H1 (cell line): ENCODE results near the gene SLC35F3. TPM values are rescaled to one million over a fixed set of nuclear protein-coding genes. Genes with fewer than 3 reads are reported as not detected.

Experiments used
- CTCF ChIA-PET: fragments of 300-600 bp; sonication (Branson Sonifier 250); formaldehyde crosslinking; loops from one replicate; lab custom pipeline; 2021; ENCODE audit not compliant: partially characterized antibody; lab: Charles Lee
- POLR2A ChIA-PET: fragments of 300-600 bp; sonication (Branson Sonifier 250); formaldehyde crosslinking; loops from one replicate; lab custom pipeline; 2021; ENCODE audit warnings: inconsistent platforms; ENCODE audit not compliant: partially characterized antibody; lab: Charles Lee
- DNase-seq, 2 experiments: peaks; one replicate each; pipeline versions ENCODE4 v3.0.0 to v3.0.0-alpha.2; 2010 to 2022; ENCODE audit warnings: low spot score in 2 of 2, low read depth in 1 of 2, mixed read lengths in 1 of 2
- FAIRE-seq: peaks from 2 replicates; lab custom pipeline; 2011; peaks lifted over from hg19 to GRCh38; lab: Jason Lieb, UNC
- H2AFZ ChIP-seq: 2 replicates; pipeline ENCODE4 v1.8.1; 2012; ENCODE audit warnings: low read length, inconsistent platforms
- H2AK5ac ChIP-seq: 2 replicates; pipeline ENCODE4 v1.6.1; 2013; ENCODE audit warnings: low read depth, low read length
- H2BK120ac ChIP-seq: replicated peaks from 2 replicates; pipeline ENCODE3; 2013; ENCODE audit warnings: low read depth, low read length, inconsistent platforms
- H2BK12ac ChIP-seq: 2 replicates; pipeline ENCODE4 v1.6.1; 2013; ENCODE audit warnings: low read depth, low read length
- H2BK15ac ChIP-seq: 2 replicates; pipeline ENCODE4 v1.6.1; 2013; ENCODE audit warnings: low read length
- H2BK20ac ChIP-seq: 2 replicates; pipeline ENCODE4 v1.6.1; 2013; ENCODE audit warnings: low read length
- H2BK5ac ChIP-seq: 2 replicates; pipeline ENCODE4 v1.6.1; 2013; ENCODE audit warnings: low read depth, low read length
- H3K14ac ChIP-seq: 2 replicates; pipeline ENCODE4 v1.6.1; 2013; ENCODE audit warnings: inconsistent platforms; ENCODE audit not compliant: insufficient read length
- H3K18ac ChIP-seq: 2 replicates; pipeline ENCODE4 v1.6.1; 2013; ENCODE audit warnings: low read length; ENCODE audit errors: extremely low read depth
- H3K23ac ChIP-seq: 2 replicates; pipeline ENCODE4 v1.6.1; 2013; ENCODE audit warnings: inconsistent platforms; ENCODE audit not compliant: insufficient read length
- H3K23me2 ChIP-seq: 2 replicates; pipeline ENCODE4 v1.6.1; 2013; ENCODE audit warnings: low read depth, low read length
- H3K27ac ChIP-seq: 2 replicates; pipeline ENCODE4 v1.6.1; 2011; ENCODE audit warnings: low read depth, low read length, inconsistent platforms
- H3K27me3 ChIP-seq, 4 experiments: replicated peaks in 1 of 4; 1 replicate in 1 of 4; 2 replicates in 3 of 4; pipeline versions ENCODE4 v1.6.1 to v1.8.1; 2011 to 2013; ENCODE audit warnings: low read length in 3 of 4, mild to moderate bottlenecking in 3 of 4, inconsistent platforms in 2 of 4, mixed read lengths in 2 of 4, moderate library complexity in 1 of 4; ENCODE audit not compliant: control insufficient read depth in 3 of 4, insufficient read depth in 3 of 4; ENCODE audit errors: extremely low read depth in 1 of 4
- H3K36me3 ChIP-seq, 4 experiments: 2 replicates each; pipeline versions ENCODE4 v1.6.1 to v1.8.1; 2011 to 2013; ENCODE audit warnings: mild to moderate bottlenecking in 4 of 4, low read length in 3 of 4, moderate library complexity in 2 of 4, control low read depth in 1 of 4, inconsistent platforms in 1 of 4; ENCODE audit not compliant: insufficient read depth in 4 of 4, control insufficient read depth in 2 of 4
- H3K4ac ChIP-seq: replicated peaks from 2 replicates; pipeline ENCODE3; 2013; ENCODE audit warnings: low read length, low read depth, mixed read lengths, inconsistent platforms; ENCODE audit not compliant: insufficient read length
- H3K4me1 ChIP-seq, 4 experiments: replicated peaks in 1 of 4; 1 replicate in 1 of 4; 2 replicates in 3 of 4; pipeline versions ENCODE4 v1.6.1 to v1.8.1; 2011 to 2013; ENCODE audit warnings: low read length in 3 of 4, inconsistent platforms in 2 of 4, mixed read lengths in 1 of 4; ENCODE audit not compliant: insufficient read depth in 4 of 4, control insufficient read depth in 3 of 4
- H3K4me2 ChIP-seq, 2 experiments: 2 replicates each; pipeline versions ENCODE4 v1.6.1 to v1.8.1; 2011 to 2013; ENCODE audit warnings: low read depth in 2 of 2, low read length in 2 of 2, control low read depth in 1 of 2, inconsistent platforms in 1 of 2, mild to moderate bottlenecking in 1 of 2; ENCODE audit not compliant: insufficient read depth in 1 of 2
- H3K4me3 ChIP-seq, 4 experiments: fragments of 200-600, 300-600 bp in 1 of 4; sonication (generic), shearing (Covaris generic), sonication (Bioruptor Twin) in 1 of 4; 2 replicates each; pipeline versions ENCODE4 v1.5.1 to v1.8.1; 2011 to 2016; ENCODE audit warnings: low read length in 4 of 4, low read depth in 3 of 4, control low read depth in 2 of 4, inconsistent platforms in 2 of 4, mild to moderate bottlenecking in 2 of 4, mixed read lengths in 1 of 4, moderate library complexity in 1 of 4; ENCODE audit not compliant: insufficient read depth in 2 of 4; ENCODE audit errors: extremely low read depth in 1 of 4
- H3K56ac ChIP-seq: replicated peaks from 2 replicates; pipeline ENCODE3; 2013; ENCODE audit warnings: low read depth, mild to moderate bottlenecking, mixed read lengths, low read length, inconsistent platforms; ENCODE audit not compliant: insufficient read length
- H3K79me1 ChIP-seq: 2 replicates; pipeline ENCODE4 v1.6.1; 2013; ENCODE audit warnings: low read depth, low read length, control low read depth
- H3K79me2 ChIP-seq, 2 experiments: 2 replicates each; pipeline versions ENCODE4 v1.6.1 to v1.8.1; 2012 to 2013; ENCODE audit warnings: low read length in 2 of 2, mild to moderate bottlenecking in 2 of 2, inconsistent platforms in 1 of 2; ENCODE audit not compliant: insufficient read depth in 2 of 2, control insufficient read depth in 1 of 2
- H3K9ac ChIP-seq, 4 experiments: replicated peaks in 1 of 4; 1 replicate in 1 of 4; 2 replicates in 3 of 4; pipeline versions ENCODE4 v1.6.1 to v1.8.1; 2011 to 2013; ENCODE audit warnings: low read depth in 3 of 4, low read length in 3 of 4, control low read depth in 2 of 4, mild to moderate bottlenecking in 2 of 4, moderate library complexity in 2 of 4, inconsistent platforms in 1 of 4; ENCODE audit errors: extremely low read depth in 1 of 4
- H3K9me3 ChIP-seq, 2 experiments: 2 replicates each; pipeline versions ENCODE4 v1.6.1 to v1.8.1; 2012 to 2013; ENCODE audit warnings: mild to moderate bottlenecking in 2 of 2, moderate library complexity in 2 of 2, control low read depth in 1 of 2, inconsistent platforms in 1 of 2, low read depth in 1 of 2, low read length in 1 of 2, mixed read lengths in 1 of 2; ENCODE audit not compliant: insufficient read depth in 2 of 2
- H4K20me1 ChIP-seq, 2 experiments: replicated peaks in 1 of 2; 2 replicates each; pipeline versions ENCODE3 to v1.8.1; 2011 to 2013; ENCODE audit warnings: inconsistent platforms in 2 of 2, low read length in 2 of 2, mild to moderate bottlenecking in 1 of 2; ENCODE audit not compliant: insufficient read depth in 2 of 2, control insufficient read depth in 1 of 2
- H4K5ac ChIP-seq: 2 replicates; pipeline ENCODE4 v1.6.1; 2013; ENCODE audit warnings: low read length, low read depth, mixed read lengths, inconsistent platforms; ENCODE audit not compliant: insufficient read length
- H4K8ac ChIP-seq: 2 replicates; pipeline ENCODE4 v1.8.0; 2013; ENCODE audit warnings: mild to moderate bottlenecking, moderate library complexity, low read length, inconsistent platforms; ENCODE audit not compliant: insufficient read depth; ENCODE audit errors: extremely low read depth
- H4K91ac ChIP-seq: replicated peaks from 2 replicates; pipeline ENCODE3; 2013; ENCODE audit warnings: low read length, mixed read lengths, inconsistent platforms; ENCODE audit not compliant: insufficient read length
- ASH2L ChIP-seq: fragments of 200-600, 300-600 bp; sonication (generic); IDR thresholded peaks from one replicate; pipeline ENCODE4 v1.7.1; 2017; ENCODE audit warnings: low read length
- CTCF ChIP-seq, 3 experiments: IDR thresholded peaks; 1 replicate in 2 of 3; 2 replicates in 1 of 3; pipeline versions ENCODE4 v1.5.1 to v1.6.1; 2011; ENCODE audit warnings: low read length in 3 of 3, mild to moderate bottlenecking in 3 of 3, inconsistent platforms in 2 of 3, low read depth in 1 of 3, moderate library complexity in 1 of 3; ENCODE audit not compliant: insufficient read depth in 1 of 3; ENCODE audit errors: control extremely low read depth in 1 of 3
- GTF2F1 ChIP-seq: IDR thresholded peaks from 2 replicates; pipeline ENCODE4 v1.6.1; 2012; ENCODE audit warnings: low read depth, low read length, improper control_type of control experiment, borderline replicate concordance
- KDM5A ChIP-seq: fragments of 200-600 bp; IDR thresholded peaks from 2 replicates; pipeline ENCODE4 v1.7.1; 2012; ENCODE audit warnings: mild to moderate bottlenecking, low read length, inconsistent platforms, mixed read lengths
- MAX ChIP-seq: IDR thresholded peaks from 2 replicates; pipeline ENCODE4 v1.6.1; 2012; ENCODE audit warnings: inconsistent platforms
- POU5F1 ChIP-seq: IDR thresholded peaks from 2 replicates; pipeline ENCODE4 v1.6.1; 2011; ENCODE audit warnings: low read depth, mild to moderate bottlenecking, low read length, moderate library complexity
- RBBP5 ChIP-seq: IDR thresholded peaks from 2 replicates; pipeline ENCODE4 v1.7.1; 2012; ENCODE audit warnings: low read depth, mild to moderate bottlenecking, inconsistent platforms, low read length, moderate library complexity, borderline replicate concordance
- SRF ChIP-seq: IDR thresholded peaks from 2 replicates; pipeline ENCODE4 v1.6.1; 2011; ENCODE audit warnings: mild to moderate bottlenecking, low read depth, low read length, moderate library complexity
- TEAD4 ChIP-seq: IDR thresholded peaks from 2 replicates; pipeline ENCODE4 v1.6.1; 2012; ENCODE audit warnings: low read depth, low read length, inconsistent platforms, mixed read lengths
- WGBS, 2 experiments: shearing (Covaris generic) in 1 of 2; methylation state at CpG; one replicate each; pipeline versions ENCODE4 v1.1.6 to v1.1.7; 2013 to 2015; ENCODE audit warnings: low lambda C conversion rate in 2 of 2, mixed read lengths in 2 of 2, inconsistent platforms in 1 of 2, low coverage in 1 of 2, missing lambda C conversion rate in 1 of 2; ENCODE audit not compliant: insufficient replicate concordance in 2 of 2, insufficient coverage in 1 of 2, insufficient read length in 1 of 2; ENCODE audit errors: extremely low coverage in 1 of 2, missing lambda C conversion rate in 1 of 2; 5-methylcytosine and 5-hydroxymethylcytosine counted together
- polyA plus RNA-seq, 7 experiments: library from polyadenylated mRNA; depleted of rRNA in 3 of 7; stranded (reverse) in 5 of 7; unstranded in 2 of 7; fragments of >200 nt in 5 of 7; fragments of 200-250 nt in 2 of 7; gene quantifications; 1 replicate in 5 of 7; 2 replicates in 1 of 7; 4 replicates in 1 of 7; pipeline versions ENCODE4 v1.2.1 to v1.2.3, GENCODE V29; 2011 to 2013; ENCODE audit warnings: missing spikeins in 2 of 7, mixed read lengths in 2 of 7
- total RNA-seq: library from RNA; stranded (reverse); fragmentation: NEBNext Ultra II Directional; extraction: Animal tissue kit (Norgen Biotek cat#: 25700); gene quantifications from 2 replicates; pipeline ENCODE4 v1.2.1, GENCODE V29; 2021
- TF ChIP-seq, protein P1 (sequence below): IDR thresholded peaks from 2 replicates; pipeline ENCODE4 v1.6.1; 2012; ENCODE audit warnings: low read length, inconsistent platforms

SLC35F3 gene
- total and polyA plus RNA-seq, 2 of the 8 experiments (the other 6 are each of a cell fraction or from before 2014, with no cell fraction given): 0.78 to 1.2 TPM

DNA sequence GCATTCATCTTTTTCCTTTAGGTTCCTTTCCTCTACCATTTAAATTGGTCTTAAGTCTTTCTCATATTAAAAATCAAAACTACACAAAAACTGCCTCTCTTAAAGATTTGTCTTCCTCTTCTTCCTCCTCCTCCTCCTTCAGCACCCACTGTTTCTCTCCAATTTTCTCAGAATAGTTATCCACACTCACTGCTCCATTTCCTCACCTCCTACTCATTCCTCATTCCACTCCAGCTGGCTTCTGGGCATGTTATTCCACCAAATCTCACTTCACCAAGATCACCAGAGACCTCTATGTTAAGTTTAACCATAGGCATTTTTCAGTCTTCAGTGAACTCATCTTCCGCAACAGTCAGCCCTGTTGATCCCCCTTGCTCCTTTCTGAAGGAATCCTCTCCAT is 173.7 kb downstream of the SLC35F3 start:
- Histone ChIP-seq H3K36me3 (no peaks in the 10 kb centered on the region), H3K14ac (no peak overlapping the region), H4K5ac (no peak overlapping the region), H3K4me1 (peaks cover 0 to 3% (median 0%) of the 10 kb centered on the region in 4 experiments; a peak in 1 of 7 replicates), H3K18ac (no peak overlapping the region), H3K4ac (no peak overlapping the region), H3K56ac (no peak overlapping the region), H3K23me2 (no peaks in the 10 kb centered on the region), H3K9me3 (no peaks in the 10 kb centered on the region), H3K27me3 (no peaks in the 10 kb centered on the region), H3K9ac (no peak overlapping the region), H2BK5ac (no peak overlapping the region), H2BK20ac (no peak overlapping the region), H4K8ac (no peak overlapping the region), H3K23ac (no peak overlapping the region), H3K4me3 (no peak overlapping the region), H2AFZ (no peak overlapping the region), H2BK12ac (no peak overlapping the region), H4K20me1 (no peaks in the 10 kb centered on the region), H2BK120ac (no peak overlapping the region), H3K4me2 (no peak overlapping the region), H3K79me1 (no peaks in the 10 kb centered on the region), H3K79me2 (no peaks in the 10 kb centered on the region), H2BK15ac (no peak overlapping the region), H4K91ac (no peak overlapping the region), H3K27ac (no peak overlapping the region), H2AK5ac (no peak overlapping the region)
- POLR2A ChIA-PET: no interaction called here
- no peak for DNase-seq
- 100% methylated on average over 1 of the region's 1 CpG; no CpG with 5 or more reads in 1 of the 2 experiments for whole genome bisulfite sequencing, 2 experiments
- CTCF ChIA-PET: interaction anchor here (0.6 kb wide), 1 partner anchor 11 kb away, joined by 3 read pairs; no protein-coding TSS in a partner anchor
- no peak for FAIRE-seq
- no peak for TF ChIP-seq MAX
- TF ChIP-seq CTCF (IDR thresholded peaks at IDR 0.05; ENCODE audit: control extremely low read depth in 1 of 3, insufficient read depth in 1 of 3, low read depth in 1 of 3, low read length in 3 of 3): no peak
- TF ChIP-seq RBBP5: no peak
- no peak for TF ChIP-seq GTF2F1
- TF ChIP-seq, protein P1, sequence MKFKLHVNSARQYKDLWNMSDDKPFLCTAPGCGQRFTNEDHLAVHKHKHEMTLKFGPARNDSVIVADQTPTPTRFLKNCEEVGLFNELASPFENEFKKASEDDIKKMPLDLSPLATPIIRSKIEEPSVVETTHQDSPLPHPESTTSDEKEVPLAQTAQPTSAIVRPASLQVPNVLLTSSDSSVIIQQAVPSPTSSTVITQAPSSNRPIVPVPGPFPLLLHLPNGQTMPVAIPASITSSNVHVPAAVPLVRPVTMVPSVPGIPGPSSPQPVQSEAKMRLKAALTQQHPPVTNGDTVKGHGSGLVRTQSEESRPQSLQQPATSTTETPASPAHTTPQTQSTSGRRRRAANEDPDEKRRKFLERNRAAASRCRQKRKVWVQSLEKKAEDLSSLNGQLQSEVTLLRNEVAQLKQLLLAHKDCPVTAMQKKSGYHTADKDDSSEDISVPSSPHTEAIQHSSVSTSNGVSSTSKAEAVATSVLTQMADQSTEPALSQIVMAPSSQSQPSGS: no peak
- TF ChIP-seq SRF: no peak
- TF ChIP-seq POU5F1: no peak
- no peak for TF ChIP-seq TEAD4
- TF ChIP-seq KDM5A: no peak
- no peak for TF ChIP-seq ASH2L
